ENCODE measurements around the gene SLC22A23.

The SLC22A23 gene

GRCh38 chr6:3421791-3422434 is 34.9 kb downstream of the SLC22A23 start:
- DNase-seq = no peak

GRCh38 chr6:3421143-3421542 is 35.7 kb downstream of the SLC22A23 start:
- DNase-seq = no peak

DNA sequence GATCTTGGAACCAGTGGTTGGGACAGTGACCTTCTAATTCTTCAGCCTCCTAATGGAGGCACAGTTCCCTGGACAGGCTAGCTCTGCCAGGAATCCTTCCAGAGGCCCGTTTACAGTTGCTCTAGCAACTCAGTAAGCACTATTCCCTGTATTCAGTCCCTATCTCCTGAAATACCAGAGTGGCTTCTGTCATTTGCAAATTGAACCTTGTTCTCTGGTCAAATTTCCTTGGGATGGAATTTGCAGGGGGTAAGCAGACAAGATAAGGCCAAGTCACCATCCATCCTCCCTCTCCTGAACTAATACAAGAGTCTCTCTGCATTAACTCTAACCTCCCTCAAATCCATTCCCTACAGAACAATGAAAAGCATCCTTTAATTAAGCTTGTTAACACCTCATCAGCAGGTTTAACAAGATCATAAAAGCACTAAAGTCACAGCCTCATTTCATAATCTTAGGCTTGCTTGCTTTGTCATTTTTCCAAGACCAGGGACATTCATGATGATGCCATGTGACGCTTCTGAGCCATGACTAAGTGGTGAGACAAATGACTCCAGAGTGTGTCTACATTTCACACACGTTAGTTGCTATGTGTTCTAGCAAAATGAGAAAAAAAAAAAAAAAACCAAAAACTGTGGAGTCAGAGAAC is 37.1 kb downstream of the SLC22A23 start:
- no peak for DNase-seq

DNA sequence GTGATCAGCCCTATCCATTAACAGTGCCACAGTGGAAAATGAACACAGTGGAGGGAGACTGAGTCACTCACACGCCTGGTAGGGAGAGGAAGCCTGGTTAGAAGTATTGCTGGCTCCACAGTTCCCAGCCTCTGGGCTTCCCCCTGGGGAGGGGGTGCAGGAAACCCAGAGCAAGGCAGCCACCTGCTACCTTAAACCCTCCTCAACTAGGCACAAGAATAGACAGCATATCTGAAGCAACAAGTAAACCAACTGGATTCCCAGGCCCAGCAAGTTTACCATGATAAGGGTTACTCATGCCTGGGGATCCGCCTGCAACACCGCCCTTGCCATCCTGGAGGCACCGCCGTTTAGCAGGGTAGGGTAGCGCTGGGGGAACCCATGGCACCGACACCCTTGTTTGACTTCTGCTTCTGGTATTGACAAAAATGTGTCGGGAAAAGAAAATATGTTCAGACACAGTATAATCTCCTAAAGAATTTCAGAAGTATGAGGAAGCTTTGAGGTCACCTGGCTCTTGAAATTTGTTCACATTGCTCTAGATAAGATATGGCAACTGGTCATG is 38.3 kb downstream of the SLC22A23 start:
- DNase-seq = no peak

DNA sequence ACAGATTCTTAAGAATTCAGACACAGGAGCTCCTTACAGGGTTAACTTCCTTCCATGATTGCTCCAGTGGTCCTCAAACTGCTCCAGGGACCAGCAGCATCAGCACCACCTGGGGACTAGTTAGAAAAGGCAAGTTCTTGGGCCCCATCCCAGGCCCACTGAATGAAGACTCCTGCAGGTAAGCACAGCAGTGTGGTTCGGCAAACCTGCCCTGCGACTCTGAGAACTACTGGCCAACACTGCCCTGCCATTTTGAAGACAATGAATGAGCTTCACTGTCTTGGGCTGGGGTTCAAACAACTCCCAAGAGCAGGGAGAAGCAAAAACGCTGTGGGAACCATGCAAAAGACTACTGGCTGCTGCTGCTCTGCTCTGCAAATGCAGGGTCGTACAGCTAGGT is 39.4 kb downstream of the SLC22A23 start:
- no peak for DNase-seq

GRCh38 chr6:3415490-3415889 is 41.4 kb downstream of the SLC22A23 start:
- DNase-seq = no peak

DNA sequence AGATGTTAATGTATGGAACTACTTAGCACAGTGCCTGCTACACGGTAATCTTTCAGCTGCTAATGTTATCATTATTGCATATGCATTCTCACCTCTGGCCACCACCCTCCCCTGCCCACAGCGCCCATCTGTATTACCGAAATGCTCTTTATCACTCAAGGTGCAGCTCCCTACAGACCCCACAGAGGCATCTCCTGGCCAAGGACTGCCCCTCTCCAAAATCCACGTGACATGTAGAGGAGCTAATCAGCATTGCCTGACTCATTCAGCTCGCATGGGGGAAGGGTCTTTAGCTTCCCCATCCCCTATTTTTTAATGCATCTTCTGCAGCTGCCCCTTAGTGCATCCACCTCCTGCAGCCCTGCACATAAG is 41.8 kb downstream of the SLC22A23 start:
- DNase-seq = no peak

DNA sequence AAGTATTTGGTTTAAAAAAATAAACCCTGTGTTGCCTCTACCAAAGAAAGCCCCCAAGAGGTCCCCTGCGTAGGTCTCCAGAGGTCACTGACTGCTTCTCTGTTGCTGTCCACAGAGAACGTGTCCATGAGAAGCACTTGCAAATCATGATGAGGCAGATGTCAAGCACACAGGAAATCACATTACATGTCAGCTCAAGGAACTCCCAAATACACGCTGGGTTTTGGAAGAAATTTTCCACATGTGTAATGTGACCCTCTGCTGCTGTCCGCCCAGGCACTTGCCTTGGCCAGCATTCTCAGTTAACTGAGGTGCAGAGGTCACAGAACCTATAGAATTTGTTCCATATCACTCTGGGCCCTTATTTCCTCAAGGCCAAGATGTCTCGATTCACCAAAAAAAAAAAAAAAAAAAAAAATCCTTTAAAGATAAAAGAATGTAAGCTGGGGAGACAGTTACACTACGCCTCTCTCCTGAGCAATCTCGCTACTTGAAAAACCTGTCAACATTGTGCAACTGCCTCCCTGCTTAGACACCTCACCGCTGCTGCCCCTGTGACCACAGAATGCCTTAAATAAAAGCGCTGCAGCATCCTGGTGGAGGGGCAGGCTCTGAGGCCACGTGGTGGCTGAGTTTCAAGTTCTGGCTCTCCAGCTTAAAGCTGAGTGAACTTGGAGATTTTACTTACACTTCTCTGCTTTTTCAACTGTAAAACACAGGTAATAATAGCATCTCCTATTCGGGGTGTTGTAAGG is 42.3 kb downstream of the SLC22A23 start:
- no peak for DNase-seq

DNA sequence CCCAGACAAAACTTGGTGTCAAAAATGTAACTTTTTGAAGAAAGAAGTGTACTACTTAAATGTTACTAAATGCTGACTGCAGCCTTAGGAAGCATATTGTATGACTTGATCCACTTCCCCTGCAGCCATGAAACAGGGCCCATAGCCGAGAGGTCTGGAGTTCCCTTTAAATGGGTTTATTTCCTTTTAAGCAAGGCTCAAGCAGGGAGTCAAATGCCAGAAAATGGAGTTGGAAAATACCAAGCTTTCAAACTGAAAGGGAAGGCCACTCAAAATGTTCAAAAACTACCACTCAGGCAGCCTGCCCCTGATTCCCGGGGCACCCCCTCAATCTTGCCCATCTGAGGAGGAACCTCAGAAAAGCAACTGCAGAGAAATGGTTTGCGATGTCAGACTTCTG is 43.3 kb downstream of the SLC22A23 start:
- DNase-seq = no peak

DNA sequence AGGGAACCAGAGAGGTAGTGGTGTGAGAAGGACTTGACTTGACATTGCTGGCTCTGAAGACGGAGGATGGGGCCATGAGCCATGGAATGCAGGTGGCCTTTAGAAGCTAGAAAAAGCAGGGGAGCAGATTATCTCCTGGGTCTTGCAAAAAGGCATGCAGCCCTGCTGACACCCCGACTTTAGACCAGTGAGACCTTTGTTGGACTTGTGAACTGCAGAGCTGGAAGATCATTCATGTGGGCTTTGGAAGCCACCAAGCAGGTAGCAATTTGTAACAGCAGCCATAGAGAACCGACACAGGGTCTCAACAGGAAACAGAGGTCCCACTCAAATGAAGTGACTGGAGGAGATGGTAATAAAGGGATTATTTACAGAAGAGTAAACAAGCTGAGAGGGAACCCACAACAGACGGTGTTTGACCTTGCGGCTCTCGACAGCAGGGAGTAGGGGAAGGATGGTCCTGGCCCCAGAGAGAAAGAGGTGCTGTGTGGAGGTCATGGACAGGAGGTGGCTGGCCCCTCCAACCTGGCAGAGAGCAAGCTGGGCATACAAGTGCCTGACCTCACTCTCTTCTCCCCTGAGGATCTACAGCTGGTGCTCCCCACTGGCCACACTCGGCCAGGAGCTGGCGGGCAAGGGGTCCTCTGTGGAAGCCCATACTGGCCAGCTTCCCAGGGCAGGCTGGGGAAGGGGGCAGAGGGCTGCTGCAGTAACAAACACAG is 43.9 kb downstream of the SLC22A23 start:
- DNase-seq = no peak

- no peak for DNase-seq
These were observed 44.7 kb downstream of the SLC22A23 start for GRCh38 chr6:3411967-3412778.

DNA sequence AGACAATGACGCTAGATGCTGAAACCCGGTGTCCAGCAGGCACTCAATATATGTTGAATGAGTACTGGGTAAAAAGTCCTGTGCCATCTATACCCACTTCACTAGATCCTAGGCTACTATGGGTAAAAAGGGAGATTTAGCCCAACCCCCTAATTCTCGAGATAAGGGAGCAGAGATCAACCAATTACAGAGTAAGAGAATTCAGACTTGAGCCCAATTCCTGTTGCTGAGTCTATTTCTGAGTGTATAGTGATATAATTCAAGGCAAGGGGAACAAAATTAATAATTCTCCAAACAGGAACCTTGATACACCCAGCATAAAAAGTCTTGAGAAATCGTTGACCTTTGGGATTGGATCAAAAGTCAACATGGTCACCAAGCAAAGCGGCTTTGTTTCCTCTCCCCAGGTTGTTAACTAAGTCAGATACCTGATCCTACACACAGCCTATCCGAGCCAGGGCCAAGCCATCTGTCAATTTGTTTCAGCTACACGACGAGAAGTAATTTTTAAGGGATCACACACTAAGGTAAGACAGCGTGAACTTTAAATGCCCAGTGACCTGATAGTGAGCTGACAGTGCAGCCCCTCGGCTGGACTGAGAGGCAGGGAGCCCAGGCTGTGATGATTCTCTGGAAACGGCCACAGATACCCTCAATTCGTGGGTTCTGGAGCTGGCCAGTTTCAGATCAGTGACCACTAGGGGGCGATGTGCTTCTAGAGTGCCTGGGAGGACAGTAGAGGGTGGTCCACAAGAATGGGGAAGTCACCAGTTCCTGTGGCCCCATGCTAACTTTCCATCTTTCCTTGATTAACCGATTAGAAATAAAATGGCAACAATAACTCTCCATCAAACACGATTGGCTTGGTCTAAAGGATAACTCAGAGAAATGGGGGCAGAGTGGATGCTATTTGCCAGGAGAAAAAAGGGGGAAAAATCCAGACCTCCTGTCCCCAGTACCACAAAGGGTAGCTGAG is 46.2 kb downstream of the SLC22A23 start:
- DNase-seq = peak; percentile 40

GRCh38 chr6:3409699-3410384 is 47.0 kb downstream of the SLC22A23 start:
- DNase-seq = no peak

GRCh38 chr6:3408665-3409064 is 48.2 kb downstream of the SLC22A23 start:
- DNase-seq = no peak

DNA sequence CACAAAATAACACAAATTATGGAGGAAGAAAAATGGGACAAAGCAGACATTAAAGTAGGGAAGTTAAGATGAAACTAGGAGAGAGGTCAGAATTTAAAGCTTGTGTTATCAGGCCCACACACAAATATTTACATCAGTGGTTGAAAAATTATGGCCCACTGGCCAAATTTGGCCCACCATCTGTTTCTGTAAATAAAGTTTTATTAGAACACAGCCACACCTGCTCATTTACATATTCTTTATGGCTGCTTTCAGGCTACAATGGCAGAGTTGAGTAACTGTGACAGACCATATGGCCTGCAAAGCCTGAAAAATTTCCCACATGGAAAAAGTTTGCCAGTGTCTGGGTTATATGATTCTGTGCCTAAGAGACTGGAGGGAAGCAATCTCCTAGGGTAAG is 49.0 kb downstream of the SLC22A23 start:
- DNase-seq = no peak

- DNase-seq = no peak
These were observed 49.7 kb downstream of the SLC22A23 start for GRCh38 chr6:3406891-3407809.

DNA sequence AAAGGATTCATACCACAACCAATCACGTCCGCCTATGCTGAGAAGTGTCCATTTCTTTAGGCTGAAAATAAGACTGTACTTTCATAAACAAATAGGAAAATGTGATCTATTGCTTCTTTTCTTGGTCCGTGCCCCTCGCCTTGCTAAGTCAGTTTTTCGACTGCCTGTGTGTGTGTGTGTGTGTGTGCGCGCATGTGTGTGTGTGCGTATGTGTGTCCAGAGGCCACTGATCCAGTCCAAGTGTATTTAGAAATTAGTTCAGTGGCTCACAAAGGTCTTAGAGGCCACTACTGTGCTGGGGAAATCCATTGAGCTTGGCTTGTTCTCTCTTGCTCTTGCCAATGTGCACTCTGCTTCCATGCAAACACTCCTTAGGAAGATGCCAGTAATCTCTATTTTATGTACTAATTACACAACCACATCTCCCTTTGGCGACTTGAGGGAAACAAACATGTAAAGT is 50.5 kb downstream of the SLC22A23 start:
- no peak for DNase-seq

DNA sequence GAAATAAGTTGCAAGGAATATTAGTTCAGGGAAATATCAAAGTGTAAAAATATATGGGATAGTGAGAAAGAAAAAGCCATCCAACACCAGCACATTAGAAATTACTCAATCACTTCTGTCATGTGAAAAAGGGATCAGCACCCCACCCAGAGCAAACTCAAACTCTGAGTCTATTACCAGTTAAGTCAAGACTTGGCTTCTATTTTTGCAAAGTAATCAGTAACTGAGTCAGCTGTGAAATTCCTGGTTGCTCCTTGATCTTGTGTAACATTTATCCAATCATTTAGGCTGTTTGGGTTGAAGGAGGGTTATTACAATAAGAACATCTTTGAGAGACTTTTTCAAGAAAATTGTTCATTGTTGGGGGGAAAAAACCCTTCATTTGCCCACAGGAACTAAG is 51.2 kb downstream of the SLC22A23 start:
- no peak for DNase-seq

GRCh38 chr6:3405182-3405518 is 51.7 kb downstream of the SLC22A23 start:
- no peak for DNase-seq
